SK-N-DZ (cell line): ENCODE results near the gene GHRH.

ENCODE experiments used
- DNase-seq: peaks from one replicate; pipeline ENCODE4 v3.0.0-alpha.2; 2015; ENCODE audit warnings: low spot score

The GHRH gene

DNA sequence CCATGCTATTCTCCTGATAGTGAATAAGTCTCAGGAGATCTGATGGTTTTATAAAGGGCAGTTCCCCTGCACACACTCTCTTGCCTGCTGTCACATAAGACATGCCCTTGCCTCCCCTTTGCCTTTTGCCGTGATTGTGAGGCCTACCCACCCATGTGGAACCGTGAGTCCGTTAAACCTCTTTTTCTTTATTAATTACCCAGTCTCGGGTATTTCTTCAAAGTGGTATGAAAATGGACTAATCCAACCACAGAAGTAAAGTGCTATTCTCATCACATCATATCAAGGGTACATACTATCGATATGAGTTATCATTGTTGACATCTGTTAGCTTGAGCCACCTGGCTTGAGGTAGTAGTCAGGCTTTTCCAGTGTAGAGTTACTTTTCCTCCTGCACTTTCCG, 30.1 kb upstream of the GHRH start:
- DNase-seq = no peak

DNA sequence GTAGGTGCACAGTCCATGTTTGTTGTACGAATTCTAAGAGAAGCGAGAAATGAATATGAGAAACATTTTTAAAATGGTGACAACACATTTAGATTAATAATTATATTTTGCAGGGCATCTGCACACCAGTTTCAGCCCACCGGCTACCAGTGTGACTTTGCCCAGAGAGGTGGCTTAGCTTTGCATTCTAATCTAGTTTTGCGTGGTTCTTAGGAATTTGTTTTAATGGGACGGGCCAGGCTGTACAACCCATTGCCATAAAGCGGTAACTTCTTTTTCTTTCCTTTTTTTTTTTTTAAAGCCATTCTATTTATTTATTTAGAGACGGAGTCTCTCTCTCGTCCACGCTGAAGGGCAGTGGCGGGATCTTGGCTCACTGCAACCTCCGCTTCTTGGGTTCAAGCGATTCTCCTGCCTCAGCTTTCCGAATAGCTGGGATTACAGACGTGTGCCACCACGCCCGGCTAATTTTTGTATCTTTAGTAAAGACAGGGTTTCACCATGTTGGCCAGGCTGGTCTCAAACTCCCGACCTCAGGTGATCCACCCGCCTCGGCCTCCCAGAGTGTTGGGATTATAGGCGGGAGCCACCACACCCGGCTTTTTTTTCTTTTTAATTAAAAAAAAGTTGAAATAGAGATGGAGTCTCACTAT, 28.7 kb upstream of the GHRH start:
- DNase-seq = no peak

DNA sequence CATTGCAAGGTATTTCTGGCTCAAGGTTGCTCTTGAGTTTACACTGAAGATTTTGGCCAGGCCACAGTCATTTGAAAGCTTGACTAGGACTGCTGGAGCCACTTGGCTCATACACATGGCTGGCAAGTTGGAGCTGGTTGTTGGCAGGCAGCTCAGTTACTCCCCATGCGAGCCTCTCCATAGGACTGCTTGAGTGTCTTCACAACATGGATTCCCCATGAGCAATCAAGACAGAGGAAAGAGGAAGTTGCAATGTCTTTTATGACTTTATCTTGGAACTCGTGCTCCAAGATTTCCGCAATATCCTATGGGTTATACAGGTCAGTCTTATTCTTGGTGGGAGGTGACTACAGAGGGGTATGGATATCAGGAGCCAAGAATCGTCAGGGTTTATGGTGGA, 26.5 kb upstream of the GHRH start:
- no peak for DNase-seq

DNA sequence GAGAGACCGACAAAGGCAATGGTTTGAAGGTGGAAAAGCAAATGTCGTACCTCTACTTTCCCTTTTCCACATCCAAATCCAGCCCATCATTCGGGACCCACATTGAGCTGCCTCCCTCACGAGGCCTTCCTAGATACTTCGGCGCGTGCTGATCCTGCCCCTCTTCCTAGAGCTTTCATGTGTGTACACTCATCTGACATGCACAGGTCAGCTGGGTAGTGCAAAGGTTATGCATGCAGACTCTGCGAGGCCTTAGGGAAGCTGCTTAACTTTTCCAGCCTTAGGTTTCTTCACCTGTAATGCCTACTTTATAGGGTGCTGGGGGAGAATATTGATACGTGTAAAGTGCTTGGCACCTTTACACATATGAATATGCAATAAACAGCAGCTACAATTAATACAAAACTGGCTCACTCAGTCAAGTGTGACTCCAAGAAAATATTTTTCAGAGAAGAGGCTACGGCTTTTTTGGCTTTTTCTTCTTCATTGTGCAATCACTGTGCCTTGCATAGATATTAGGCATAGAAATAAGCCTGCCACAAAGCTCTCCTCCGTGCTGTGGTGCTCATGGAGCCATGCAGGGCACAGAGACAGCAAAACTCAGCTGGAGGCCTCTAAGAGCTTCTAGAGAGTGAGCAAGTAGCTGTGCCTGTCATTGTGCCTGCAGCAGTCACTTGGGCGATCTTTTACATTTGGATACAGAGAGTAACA, 24.2 kb upstream of the GHRH start:
- no peak for DNase-seq

DNA sequence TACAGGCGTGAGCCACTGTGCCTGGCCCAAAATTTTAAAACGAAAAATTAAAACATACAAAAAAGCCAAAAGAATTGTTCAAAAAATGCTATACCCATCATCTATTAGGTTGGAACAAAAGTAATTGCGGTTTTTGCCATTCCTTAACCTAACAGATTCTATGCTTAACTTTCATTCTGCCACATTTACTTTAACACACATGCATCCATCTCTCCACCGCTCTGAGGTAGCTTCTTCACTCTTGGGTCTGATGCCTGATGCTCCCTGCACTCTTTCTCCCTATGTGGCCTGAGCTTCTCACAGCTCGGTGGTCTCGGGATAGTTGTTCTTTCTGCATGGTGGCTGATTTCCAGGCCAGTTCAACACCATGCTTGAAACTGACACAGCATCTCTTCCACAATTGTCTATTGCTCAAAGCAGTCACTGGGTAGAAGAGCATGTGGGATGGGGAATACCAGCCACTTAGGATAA, 23.1 kb upstream of the GHRH start:
- DNase-seq = no peak

DNA sequence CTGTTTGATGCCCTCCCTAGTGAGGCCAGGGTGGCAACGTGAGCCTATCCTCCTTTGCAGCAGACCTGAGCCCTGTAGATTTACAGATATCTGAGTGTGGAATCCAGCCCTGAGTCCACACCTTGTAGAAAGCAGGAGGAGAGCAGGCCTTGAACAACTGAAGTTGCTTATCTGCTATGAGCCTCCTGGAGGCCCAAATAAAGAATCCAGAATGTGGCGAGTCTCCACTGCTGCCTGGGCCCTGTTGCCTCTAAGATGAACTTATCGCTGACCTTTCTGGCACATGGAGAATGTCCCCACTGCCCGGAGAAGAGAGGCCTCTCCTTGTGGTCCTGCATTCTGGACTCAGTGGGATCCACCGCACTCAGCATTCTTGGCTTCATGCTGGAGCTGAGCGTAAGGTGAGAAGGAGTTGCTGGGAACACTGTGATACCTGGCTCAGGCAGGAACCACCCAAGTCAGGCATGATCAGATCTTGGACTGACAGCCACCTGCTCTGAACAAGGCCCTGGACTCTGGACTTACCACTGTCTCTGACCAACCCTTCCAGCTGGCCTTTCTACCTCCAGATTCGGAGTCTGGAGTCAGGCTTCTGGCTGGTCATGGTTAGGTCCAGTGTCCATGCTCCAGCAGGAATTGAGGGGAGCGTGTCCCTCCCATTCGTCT, 22.0 kb upstream of the GHRH start:
- DNase-seq = no peak

DNA sequence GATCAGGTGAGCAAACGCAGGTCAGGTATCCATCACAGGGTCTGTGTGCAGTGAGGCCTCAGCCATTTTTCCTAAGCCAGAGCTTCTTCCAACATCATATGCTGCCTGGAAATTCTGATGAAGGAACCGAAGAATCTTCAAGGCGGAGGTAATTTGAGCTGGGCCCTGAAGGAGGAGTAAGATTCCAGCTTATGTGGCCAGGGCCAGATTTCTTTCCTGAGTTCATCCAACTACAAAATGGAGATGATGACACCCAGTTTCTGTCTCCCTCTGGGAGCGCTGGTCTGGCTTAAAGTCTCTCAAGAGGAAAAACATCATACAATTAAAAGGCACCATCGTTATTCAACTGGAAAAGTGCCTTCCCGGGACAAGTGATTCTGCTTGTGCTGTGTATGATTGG, 20.9 kb upstream of the GHRH start:
- DNase-seq = peak; percentile 63

DNA sequence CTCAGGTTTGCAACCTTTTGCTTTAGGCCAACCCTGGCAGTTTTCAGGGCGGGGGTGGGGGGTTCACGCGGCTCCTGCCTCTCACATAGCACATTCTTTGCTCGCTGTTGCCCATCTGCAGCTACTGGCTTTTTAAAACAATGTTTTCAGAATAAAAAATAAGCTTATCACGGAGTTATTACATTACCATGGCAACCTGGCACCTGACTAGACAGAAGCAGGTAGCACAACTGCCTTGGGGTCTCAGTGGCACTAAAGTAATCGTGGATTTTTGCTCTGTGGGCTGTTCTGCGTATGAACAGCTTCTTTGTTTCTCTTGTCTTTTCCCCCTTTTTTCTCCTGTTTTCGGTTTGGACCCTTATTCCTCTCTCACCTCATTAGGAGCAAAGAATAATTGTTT, 18.8 kb upstream of the GHRH start:
- DNase-seq = no peak

DNA sequence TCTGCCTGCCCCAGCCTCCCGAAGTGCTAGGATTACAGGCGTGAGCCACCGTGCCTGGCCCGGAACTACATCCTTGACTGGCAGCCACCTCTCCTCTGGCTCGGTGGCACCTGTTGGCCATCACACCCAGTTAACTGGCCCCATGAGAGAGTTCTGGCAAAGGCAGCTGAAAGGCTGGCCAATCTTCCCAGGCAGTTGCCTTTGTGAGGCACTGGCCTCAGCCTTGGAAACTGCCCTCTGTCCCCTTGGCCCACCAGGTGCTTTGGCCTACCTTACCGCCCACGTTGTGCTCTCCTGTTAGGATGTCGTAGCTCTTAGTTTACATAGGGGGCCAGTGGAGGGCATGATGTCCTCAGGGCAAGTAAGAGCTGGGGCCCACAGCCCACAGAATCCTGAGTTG, 18.2 kb upstream of the GHRH start:
- no peak for DNase-seq

DNA sequence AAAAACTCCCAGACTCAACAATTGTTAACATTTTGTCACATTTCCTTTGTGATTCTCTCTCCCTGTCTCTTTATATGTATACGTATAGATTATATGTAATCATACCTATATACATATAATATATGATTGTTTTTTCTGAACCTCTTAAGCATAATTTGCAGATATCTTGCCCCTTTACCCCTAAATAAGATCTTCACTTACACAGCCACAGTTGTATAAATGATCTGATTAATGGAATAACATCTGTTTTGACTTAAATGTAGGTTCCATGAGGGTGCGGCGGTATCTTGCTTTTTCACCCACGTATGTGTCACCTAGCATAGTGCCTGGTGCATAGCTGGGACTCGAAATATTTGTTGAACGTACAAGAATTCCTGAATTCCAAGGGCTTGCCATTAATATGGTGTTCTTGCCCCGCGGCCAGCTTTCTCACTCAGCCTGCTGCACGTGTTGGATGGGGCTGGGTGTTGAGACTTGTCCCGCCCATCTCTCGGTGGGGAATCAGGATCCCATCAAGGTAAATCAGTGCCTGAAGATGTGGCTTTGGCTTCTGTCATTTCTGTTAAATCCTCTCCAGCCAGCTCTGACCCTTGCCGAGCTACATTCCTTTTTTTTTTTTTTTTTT, 17.5 kb upstream of the GHRH start:
- no peak for DNase-seq

DNA sequence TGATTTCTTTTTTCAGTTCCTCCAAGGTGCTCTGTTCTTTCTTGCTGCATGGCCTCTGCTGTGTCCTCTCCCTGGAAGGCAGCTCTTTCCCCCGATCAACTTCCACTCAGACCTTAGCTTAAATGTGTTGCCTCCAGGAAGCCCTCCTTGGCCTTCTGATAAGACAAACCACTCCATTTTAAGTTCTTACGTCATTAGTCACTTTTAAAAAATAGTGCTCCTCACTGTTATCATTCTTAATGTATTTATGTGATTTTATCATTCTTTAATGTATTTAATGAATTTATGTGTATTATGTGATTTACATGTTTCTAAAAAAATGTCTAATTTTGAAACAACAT, 15.6 kb upstream of the GHRH start:
- DNase-seq = no peak

DNA sequence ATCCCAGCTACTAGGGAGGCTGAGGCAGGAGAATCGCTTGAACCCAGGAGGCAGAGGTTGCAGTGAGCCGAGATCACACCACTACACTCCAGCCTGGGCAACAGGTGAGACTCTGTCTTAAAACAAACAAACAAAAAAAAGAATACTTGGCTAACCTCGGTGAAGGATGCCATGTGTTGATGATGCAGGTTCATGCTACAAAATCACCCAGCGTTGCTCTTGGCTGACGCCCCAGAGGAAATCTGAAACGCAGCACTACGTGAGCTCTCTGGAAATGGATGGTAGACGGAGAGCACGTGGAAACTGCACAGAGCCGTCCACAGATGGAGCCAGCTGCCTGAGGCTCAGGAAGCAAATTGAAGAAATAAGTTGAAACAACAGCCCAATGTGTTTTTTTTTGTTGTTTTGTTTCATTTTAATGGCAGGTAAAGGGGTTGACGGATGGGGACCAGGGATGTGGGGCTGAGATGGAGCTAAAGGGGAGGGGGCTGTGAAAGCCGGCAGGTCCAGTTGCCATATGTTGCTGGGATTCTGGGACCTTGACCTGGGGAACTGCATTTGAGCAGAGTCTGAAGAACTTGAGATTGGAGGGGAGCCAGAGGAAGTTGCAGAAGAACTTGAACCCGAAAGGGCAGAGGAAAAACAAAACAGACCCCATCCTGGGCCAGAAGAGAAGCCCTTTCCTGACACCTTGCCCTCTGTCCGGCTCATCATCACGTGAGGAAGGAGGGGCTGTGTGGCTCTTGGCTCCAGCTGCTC, 15.1 kb upstream of the GHRH start:
- peak; percentile 64 for DNase-seq

DNA sequence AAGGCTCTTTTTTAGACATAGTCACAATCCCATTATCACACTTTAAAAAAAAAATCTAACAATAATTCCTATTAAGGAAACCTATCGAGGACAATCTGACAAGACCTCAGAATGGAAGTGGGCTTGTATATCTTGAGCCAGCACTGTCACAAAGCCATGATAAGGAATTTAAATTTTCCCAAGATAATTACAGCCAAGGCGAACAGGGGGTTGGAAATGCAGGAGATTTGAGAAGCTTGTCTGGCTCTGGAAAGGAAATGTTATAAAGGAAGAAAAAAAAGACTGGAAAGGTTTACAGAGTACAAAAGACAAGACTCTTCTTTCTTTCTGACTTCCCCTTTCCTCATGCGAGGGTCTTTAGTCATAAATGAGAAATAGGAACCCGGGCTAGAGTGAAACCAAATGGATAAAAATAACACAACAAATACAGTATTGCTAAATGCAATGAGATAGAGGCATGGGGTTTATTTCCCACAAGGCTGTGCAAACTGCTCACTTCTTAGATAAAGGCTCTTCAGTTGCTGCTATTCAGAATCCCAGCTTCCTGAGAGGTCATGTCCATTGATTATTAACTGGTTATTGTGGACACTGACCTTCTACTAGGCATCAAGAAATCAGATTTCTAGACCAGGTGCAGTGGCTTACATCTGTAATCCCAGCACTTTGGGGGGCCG, 13.4 kb upstream of the GHRH start:
- DNase-seq = no peak

DNA sequence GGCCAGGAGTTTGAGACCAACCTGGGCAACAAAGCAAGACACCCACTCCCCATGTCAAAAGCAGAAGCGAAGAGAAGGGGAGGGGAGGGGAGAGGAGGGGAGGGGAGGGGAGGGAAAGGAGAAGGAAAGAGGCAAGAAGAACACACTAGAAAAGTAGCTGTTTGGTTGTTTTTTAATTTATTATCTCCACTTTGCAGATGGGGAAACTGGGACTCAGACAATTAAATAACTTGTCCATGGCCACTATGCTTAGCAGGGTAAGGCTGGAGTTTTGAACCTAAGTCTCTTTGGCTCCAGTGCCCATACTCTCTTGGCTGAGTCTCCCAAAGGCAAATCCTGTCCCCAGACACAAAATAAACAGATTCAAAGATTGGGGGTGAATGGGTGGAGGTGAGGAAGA, 12.4 kb upstream of the GHRH start:
- no peak for DNase-seq

DNA sequence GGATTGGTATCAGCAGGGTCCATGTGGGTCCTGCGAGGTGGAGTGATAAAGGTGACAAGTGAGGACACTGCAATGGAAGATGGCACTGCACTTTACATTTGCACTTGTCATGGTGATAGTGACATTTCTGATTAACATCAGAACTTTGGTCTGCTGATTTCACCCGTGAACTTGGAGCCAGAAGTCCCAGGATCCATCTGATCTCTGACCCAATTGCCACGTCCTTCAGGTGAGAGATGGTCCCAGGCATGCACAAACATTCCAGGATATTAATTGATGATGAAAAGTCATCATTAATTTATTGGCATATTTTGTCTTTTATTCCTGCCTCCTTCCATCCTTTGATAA, 9.8 kb upstream of the GHRH start:
- DNase-seq = no peak

DNA sequence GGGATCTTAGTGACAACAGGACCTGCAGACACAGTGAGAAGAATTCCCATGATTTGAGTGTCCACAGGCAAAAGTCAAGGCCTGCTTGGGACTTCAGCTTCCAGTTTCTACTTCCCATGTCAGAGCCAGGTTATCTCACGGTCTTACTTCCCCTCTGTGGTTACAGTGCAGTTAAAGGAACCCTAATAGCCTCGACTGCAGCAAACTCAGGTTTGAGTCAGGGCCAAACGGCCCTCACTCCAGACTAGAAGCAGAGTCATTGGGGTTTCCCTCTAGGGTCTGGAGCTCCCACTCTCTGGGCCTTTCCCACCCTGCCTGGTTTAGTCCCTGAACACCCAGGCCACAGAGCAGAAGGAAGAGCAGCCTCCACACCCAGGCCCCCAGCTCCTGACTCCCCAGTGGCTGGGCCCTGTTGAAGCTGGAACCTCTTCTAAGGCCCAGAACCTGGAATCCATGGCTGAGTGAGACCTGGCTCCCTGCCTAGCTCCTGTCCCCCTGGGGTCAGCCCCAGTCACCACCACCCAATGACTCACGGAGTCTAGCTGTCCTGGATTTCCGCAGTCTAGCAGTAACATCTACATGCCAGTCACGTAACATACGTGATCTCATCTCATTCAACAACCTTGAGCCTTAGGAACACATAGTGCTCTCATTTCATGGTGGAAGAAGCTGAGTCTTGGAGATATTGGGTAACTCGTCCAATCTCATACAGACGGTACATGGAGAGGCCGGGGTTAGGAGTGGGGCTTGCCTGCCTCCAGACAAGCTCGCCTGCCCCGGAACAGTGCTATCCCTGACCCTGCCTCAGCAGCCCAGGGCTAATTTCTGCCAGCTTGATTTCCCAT, 9.2 kb upstream of the GHRH start:
- no peak for DNase-seq

DNA sequence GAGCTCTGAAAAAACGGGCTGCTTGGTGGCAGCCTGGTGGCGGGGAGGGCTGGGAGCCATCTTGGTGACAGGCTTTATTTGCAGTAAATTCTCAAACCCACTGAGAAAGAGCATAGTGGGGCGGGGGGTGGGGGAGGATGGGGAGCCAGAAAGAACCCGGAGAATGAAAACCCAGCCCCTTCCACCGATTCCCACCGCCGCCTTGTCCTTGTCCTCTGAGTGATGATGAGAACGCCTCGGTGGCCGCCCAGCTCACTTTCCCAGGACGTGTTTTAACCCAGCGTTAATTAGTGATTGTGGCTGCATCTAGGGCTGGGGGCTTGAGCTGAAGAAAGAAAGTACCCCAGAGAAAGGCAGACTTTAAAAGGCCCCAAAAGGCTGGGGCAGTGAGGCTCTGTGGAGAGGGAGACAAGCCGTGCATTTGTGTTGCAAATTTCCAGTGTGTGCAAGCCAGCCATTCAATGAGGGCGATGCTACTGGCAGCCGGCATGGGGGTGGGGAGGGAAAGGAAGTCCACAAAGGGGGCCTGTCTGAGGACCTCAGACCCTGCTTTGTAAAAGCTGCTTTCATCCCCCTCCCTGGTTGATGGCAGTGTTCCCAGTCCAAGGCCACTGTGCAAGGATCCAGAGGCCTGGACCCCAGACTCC, 6.2 kb upstream of the GHRH start:
- DNase-seq = no peak

DNA sequence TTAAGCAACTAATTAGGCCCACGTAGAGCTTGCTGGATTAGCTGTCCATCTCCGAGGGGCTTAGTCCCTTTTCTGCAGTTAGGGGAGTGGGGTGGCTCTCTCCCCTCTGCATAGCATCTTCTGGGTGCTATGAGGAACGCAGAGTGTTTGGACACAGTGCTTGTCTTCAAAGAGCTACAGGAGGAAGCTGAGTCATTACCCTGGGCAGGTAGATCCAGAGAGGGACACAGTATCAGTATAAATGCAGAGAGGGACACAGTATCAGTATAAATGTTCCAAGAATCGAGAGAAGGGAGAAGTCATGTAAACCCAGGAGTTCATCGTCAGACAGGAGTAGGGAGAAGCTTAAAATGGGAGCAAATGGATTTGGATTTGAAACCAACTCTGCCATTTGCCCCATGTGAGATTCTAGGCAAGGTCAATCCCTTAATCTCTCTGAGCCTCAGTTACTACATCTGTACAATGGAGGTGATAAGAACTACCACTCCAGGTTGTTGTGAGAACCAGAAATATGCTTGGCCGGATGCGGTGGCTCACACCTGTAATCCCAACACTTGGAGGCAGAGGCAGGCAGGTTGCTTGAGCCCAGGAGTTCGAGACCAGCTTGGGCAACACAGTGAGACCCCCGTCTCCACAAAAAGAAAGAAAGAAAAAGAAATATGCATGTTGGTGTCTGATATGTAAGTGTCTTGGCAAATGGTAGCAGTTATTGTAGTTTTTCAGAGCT, 5.5 kb upstream of the GHRH start:
- no peak for DNase-seq

DNA sequence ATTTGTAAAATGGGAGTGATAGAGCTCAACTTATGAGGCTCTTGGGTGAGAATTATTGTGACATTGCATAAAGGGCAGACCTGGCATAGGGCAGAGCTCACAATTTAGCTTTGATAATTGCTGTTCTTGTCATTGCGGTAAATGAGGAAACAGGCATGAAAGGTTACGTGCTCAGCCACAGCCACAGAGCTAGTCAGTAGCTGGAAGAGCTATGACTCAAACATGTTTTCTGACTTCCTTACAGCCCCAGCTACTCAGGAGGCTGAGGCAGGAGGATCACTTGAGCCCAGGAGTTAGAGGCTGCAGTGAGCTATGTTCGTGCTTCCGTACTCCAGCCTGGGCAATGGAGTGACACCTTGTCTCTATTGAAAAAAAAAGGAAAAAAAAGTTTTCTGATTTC, 3.5 kb upstream of the GHRH start:
- no peak for DNase-seq
